ENCODE measurements around the gene MPIG6B. TPM values are rescaled to one million over a fixed set of nuclear protein-coding genes. Genes with fewer than 3 reads are reported as not detected.

The MPIG6B gene, protein sequence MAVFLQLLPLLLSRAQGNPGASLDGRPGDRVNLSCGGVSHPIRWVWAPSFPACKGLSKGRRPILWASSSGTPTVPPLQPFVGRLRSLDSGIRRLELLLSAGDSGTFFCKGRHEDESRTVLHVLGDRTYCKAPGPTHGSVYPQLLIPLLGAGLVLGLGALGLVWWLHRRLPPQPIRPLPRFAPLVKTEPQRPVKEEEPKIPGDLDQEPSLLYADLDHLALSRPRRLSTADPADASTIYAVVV
- 0.47 TPM in 1 of 2 replicates, not detected in the other for total RNA-seq (2014; rRNA removed; shearing (Covaris generic))

DNA sequence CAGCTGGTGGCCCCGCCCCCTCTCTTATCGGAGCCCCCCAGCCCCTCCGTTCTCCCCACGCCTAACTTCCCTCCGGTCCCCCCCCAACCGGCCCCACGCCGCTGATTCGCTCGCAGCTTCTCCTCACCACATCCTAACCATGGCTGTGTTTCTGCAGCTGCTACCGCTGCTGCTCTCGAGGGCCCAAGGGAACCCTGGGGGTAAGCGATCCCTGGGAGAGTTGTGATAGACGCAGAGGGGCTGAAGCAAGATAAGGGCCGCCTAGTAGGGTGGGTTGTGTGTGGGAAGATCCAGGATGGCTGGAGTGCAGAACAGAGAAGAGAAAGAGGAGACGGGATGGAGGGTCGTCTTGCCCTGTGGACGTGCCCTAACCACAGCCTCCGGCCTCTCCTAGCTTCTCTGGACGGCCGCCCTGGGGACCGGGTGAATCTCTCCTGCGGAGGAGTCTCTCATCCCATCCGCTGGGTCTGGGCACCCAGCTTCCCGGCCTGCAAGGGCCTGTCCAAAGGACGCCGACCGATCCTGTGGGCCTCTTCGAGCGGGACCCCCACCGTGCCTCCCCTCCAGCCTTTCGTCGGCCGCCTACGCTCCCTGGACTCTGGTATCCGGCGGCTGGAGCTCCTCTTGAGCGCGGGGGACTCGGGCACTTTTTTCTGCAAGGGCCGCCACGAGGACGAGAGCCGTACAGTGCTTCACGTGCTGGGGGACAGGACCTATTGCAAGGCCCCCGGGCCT is at the start of gene MPIG6B:
TSS of gene MPIG6B (plus strand) at position 129 of the 735 bp plus-strand sequence. CDS start at position 140, 11 bp downstream.
- Histone ChIP-seq H3K9me3 (replicated peaks) (no peaks in the 10 kb centered on the region), H3K36me3 (no peaks in the 10 kb centered on the region), H3K4me1 (no peaks in the 10 kb centered on the region), H3K27me3 (no peaks in the 10 kb centered on the region), H3K27ac (no peak within 1 kb of the TSS), H3K4me3 (no peak within 1 kb of the TSS)
- peak; percentile 71 to 73 for DNase-seq

- peaks cover 6% of the 10 kb centered on the region; the same call in 1 of the 2 replicates for H3K36me3 ChIP-seq
- H3K27me3 ChIP-seq, result no peaks in the 10 kb centered on the region
- H3K9me3 ChIP-seq (replicated peaks), result no peaks in the 10 kb centered on the region
- no peak overlapping the region for H3K4me3 ChIP-seq
- no peak for DNase-seq
- H3K4me1 ChIP-seq, result no peaks in the 10 kb centered on the region
- H3K27ac ChIP-seq, result no peak overlapping the region
Observed at GRCh38 chr6:31676322-31676903, 46.8 kb upstream of the MPIG6B start.

GRCh38 chr6:31676904-31677303 is 46.3 kb upstream of the MPIG6B start:
- H3K27ac ChIP-seq, result no peak overlapping the region
- H3K4me3 ChIP-seq, result no peak overlapping the region
- no peaks in the 10 kb centered on the region for H3K9me3 ChIP-seq (replicated peaks)
- no peaks in the 10 kb centered on the region for H3K27me3 ChIP-seq
- no peak for DNase-seq
- no peaks in the 10 kb centered on the region for H3K4me1 ChIP-seq
- peaks cover 5% of the 10 kb centered on the region; the same call in 1 of the 2 replicates for H3K36me3 ChIP-seq

- H3K27me3 ChIP-seq, result no peaks in the 10 kb centered on the region
- no peaks in the 10 kb centered on the region; the same call in 1 of the 2 replicates for H3K36me3 ChIP-seq
- no peaks in the 10 kb centered on the region for H3K9me3 ChIP-seq (replicated peaks)
- no peak overlapping the region for H3K4me3 ChIP-seq
- no peaks in the 10 kb centered on the region for H3K4me1 ChIP-seq
- DNase-seq, result no peak
- no peak overlapping the region for H3K27ac ChIP-seq
Observed at GRCh38 chr6:31677955-31678354, 45.2 kb upstream of the MPIG6B start.

- H3K4me3 ChIP-seq, result no peak within 1 kb of the TSS
- H3K4me1 ChIP-seq, result peaks cover 8% of the 10 kb centered on the region; the same call in 1 of the 2 replicates
- H3K9me3 ChIP-seq (replicated peaks), result no peaks in the 10 kb centered on the region
- H3K36me3 ChIP-seq, result no peaks in the 10 kb centered on the region
- peak; percentile 78 to 83 for DNase-seq
- no peak within 1 kb of the TSS for H3K27ac ChIP-seq
- no peaks in the 10 kb centered on the region for H3K27me3 ChIP-seq
Observed at GRCh38 chr6:31680226-31681134, 42.7 kb upstream of the MPIG6B start, which contains the start of gene LY6G5C. Gene LY6G5C, minus strand, starts transcription at chr6:31681067. Its CDS starts 694 bp downstream, at chr6:31680373.

DNA sequence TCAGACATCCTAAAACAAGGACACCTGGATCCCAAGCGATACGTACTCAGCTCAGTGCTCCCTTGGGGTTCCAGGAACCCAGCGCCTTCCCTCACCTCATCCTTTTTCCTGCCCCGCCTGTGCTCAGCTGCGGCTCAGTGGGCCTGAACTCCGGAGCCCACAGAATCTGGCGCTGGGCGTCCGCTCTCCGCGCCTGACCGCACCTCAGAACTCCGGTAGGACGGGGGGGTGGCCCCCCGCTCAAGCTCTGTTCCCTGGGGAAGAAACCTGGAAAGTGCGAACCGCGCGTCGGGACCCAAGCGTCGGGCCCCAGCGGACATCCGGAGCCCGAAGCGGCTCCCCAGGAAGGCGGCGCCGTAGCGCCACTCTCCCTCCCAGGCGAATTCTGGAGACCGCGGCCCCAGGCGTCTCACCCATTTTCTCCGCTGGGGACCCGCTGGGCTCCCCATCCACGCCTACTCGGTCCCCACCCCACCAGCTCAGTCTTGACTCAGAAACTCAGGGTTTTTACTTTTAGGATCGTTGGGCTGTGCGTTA is 42.0 kb upstream of the MPIG6B start:
- H3K27ac ChIP-seq, result no peak overlapping the region
- no peak overlapping the region for H3K4me3 ChIP-seq
- H3K36me3 ChIP-seq, result no peaks in the 10 kb centered on the region
- H3K4me1 ChIP-seq, result peaks cover 8% of the 10 kb centered on the region; the same call in 1 of the 2 replicates
- H3K27me3 ChIP-seq, result no peaks in the 10 kb centered on the region
- H3K9me3 ChIP-seq (replicated peaks), result no peaks in the 10 kb centered on the region
- DNase-seq, result no peak

GRCh38 chr6:31683591-31683990 is 39.6 kb upstream of the MPIG6B start:
- H3K27me3 ChIP-seq, result no peaks in the 10 kb centered on the region
- no peak overlapping the region for H3K27ac ChIP-seq
- H3K9me3 ChIP-seq (replicated peaks), result no peaks in the 10 kb centered on the region
- no peak overlapping the region for H3K4me3 ChIP-seq
- H3K4me1 ChIP-seq, result peaks cover 17% of the 10 kb centered on the region
- no peak for DNase-seq
- peaks cover 5% of the 10 kb centered on the region; the same call in 1 of the 2 replicates for H3K36me3 ChIP-seq

- no peak for DNase-seq
- no peak overlapping the region for H3K27ac ChIP-seq
- H3K4me1 ChIP-seq, result peaks cover 17% of the 10 kb centered on the region
- H3K27me3 ChIP-seq, result no peaks in the 10 kb centered on the region
- peaks cover 5% of the 10 kb centered on the region for H3K36me3 ChIP-seq
- no peaks in the 10 kb centered on the region for H3K9me3 ChIP-seq (replicated peaks)
- H3K4me3 ChIP-seq, result no peak overlapping the region
Observed at GRCh38 chr6:31686483-31686882, 36.7 kb upstream of the MPIG6B start.

DNA sequence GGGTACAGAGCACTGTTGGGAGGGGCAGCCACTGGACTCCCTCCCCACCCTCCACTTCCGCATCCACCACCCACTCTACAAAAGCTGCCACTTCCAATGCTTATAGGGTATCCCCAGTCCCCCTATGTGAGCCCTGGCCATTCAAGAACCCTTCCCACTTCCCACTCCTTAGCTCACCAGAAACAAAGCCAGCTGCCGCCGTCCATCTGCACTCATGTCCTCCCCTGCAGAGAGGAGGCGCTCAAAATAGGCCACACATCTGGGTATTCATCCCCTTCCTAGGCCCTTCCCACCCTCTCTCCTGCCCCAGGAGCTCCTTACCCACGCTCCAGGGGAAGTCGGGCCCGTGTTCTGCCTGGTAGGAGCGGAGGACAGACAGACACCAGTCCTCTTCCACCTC is 35.9 kb upstream of the MPIG6B start:
- Histone ChIP-seq H3K4me1 (peaks cover 17% of the 10 kb centered on the region), H3K27ac (peak overlapping the region; percentile 39), H3K36me3 (peaks cover 6% of the 10 kb centered on the region), H3K27me3 (no peaks in the 10 kb centered on the region), H3K4me3 (no peak overlapping the region), H3K9me3 (replicated peaks) (no peaks in the 10 kb centered on the region)
- peak; percentile 84 to 87 for DNase-seq

DNA sequence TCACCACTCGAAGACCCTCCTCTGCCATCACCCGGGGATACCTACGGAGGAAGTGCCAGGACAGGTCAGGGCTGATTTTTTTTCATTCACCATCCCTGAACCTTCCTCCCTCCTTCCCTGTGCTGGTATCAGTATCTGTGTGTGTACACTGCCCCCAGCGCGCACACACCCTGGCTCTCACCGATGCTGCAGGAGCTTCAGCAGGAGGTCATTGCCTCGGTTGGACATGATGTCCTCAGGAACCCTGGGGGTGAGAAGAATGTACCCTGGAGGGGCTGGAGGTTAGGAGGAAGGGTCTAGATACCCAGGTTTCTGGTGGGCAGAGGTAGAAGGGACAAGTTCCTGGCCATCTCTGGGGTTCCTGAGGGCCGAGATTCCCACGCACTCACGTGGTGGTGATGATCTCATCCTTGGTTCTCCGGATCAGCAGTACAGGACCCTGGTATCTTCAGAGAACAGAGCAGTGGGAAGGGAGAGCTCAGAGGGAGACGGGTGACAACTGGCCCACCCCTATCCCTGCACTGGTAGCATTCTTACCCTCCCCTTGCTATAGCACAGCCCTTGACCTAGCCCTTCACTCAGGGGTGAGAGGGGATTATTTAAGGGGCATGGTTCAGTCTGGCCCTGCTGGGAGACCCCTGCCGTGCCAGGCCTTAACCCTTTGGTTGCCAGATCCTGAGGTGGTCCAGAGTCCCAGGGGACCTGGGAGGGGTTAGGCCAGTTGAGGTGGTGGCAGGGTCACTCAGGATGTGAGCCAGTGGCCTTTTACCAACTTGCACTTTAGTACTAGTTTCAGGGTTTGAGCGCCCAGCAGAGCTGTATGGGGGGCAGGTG is 35.1 kb upstream of the MPIG6B start:
- DNase-seq, result no peak
- Histone ChIP-seq H3K27ac (peak overlapping the region; percentile 39), H3K36me3 (peaks cover 7% of the 10 kb centered on the region), H3K4me3 (no peak overlapping the region), H3K4me1 (peaks cover 17% of the 10 kb centered on the region), H3K9me3 (replicated peaks) (no peaks in the 10 kb centered on the region), H3K27me3 (no peaks in the 10 kb centered on the region)

DNA sequence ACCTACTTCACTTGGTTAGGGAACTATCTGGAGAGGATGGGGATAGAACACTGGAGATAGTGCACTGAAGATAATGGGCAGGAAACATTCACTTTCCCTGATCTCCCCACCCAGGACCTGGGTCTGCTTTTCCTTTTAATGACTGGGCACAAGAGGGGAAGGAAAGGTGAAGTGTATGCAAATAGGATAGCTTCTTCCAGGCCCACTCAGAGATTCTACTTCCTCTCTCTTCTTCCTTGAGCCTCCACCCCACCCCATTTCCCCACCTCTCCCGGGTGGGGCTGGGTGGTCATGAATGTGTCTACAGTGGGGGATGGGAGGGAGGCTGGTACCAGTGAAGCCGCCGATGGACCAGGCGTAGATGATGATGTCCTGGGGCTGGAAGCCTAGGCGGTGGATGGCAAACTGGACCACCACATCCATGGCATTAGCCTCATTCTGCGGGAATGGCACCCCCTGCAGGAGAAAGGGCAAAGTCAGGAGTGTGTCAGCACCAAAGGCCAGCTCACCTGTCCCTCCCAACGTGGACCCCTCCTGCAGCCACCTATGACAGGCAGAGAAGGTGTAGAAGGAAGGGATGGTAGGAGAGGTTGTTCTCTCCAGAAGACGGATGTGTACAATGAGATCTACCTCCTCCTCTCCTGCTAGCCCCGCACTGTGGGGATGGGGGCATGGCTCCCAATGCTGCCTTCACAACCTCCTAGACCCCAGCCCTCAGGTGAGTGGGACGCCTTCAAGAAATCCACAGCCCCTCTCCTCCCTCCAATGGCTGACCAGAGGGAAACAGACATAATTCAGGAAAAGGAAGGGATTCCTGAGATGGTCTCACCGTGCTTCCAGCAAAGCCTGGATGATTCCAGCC is 33.7 kb upstream of the MPIG6B start:
- Histone ChIP-seq H3K36me3 (peaks cover 7% of the 10 kb centered on the region), H3K27me3 (no peaks in the 10 kb centered on the region), H3K4me1 (peaks cover 10% of the 10 kb centered on the region), H3K27ac (no peak overlapping the region), H3K4me3 (no peak overlapping the region), H3K9me3 (replicated peaks) (no peaks in the 10 kb centered on the region)
- no peak for DNase-seq

DNA sequence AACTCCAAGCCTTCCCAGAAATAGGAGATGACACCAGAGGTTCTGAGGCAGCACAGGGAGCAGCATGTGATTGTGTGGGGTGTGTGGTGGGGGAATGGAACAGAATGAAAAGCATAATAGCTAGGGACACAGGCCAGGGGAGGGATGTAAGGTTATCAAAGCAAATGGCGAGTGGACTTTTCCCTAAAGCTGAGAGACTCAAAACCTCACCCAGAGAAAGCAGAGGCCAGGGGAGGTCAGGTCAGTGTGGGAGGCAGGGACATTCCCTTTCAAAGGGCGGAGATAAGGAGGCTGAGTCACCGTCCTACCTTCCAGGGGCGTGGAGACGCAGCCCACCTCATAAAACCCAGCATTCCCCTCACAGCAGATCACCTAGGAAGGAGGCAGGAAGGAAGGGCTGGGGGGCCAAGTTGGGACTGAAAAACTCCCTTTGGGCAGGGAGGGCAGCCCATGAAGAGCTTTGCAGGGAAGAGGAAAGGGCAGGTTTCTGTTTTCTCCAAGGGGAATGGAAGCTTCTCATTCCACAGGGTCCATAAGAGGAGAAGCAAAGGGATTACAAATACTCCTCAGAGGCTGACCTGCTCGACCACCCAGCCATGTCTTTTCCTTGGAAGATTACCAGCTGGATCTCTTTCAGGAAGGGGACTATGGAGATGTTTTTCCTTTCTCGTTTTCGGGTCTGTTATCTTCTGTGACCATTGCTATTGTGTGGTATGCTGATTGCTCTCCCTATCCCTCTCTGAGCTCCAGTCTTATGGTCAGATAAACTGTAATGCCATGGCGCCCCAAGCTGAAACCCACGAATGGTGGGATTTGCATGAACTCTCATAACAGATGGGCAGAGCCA is 32.7 kb upstream of the MPIG6B start:
- H3K27me3 ChIP-seq, result no peaks in the 10 kb centered on the region
- peaks cover 7% of the 10 kb centered on the region for H3K36me3 ChIP-seq
- H3K9me3 ChIP-seq (replicated peaks), result no peaks in the 10 kb centered on the region
- H3K4me1 ChIP-seq, result peaks cover 10% of the 10 kb centered on the region
- no peak overlapping the region for H3K27ac ChIP-seq
- no peak for DNase-seq
- no peak overlapping the region for H3K4me3 ChIP-seq

Measured in SJCRH30 (cell line).